Neural crest cell (in vitro differentiated cells): ENCODE results near the gene RUNX1. TPM values are rescaled to one million over a fixed set of nuclear protein-coding genes. Genes with fewer than 3 reads are reported as not detected.

Experiments
- DNase-seq: peaks from one replicate; pipeline ENCODE4 v3.0.0; 2021; ENCODE audit warnings: low read depth, mixed read lengths, low spot score
- H3K27ac Mint-ChIP-seq: one replicate; pipeline ENCODE4 v1.8.0; 2021; ENCODE audit warnings: mild to moderate bottlenecking, mixed read lengths; ENCODE audit not compliant: unreplicated experiment
- H3K27me3 Mint-ChIP-seq: 2 replicates; pipeline ENCODE4 v1.8.0; 2021; ENCODE audit warnings: low read depth, mild to moderate bottlenecking, mixed read lengths
- H3K36me3 Mint-ChIP-seq: 2 replicates; pipeline ENCODE4 v1.8.0; 2021; ENCODE audit warnings: low read depth, mild to moderate bottlenecking, mixed read lengths
- H3K4me1 Mint-ChIP-seq: 2 replicates; pipeline ENCODE4 v1.8.0; 2021; ENCODE audit warnings: mixed read lengths
- H3K4me3 Mint-ChIP-seq: one replicate; pipeline ENCODE4 v1.8.0; 2021; ENCODE audit warnings: mild to moderate bottlenecking, mixed read lengths
- H3K9me3 Mint-ChIP-seq: 2 replicates; pipeline ENCODE4 v1.8.0; 2021; ENCODE audit warnings: mixed read lengths
- total RNA-seq: library from RNA; stranded (reverse); gene quantifications from 2 replicates; pipeline ENCODE4 v1.2.1, GENCODE V29; 2021
- TF ChIP-seq, protein P1 (sequence below): fragments of 200-600 bp; sonication (generic); conservative IDR thresholded peaks from 2 replicates; pipeline ENCODE4 v1.5.0; 2021; ENCODE audit warnings: antibody characterized with exemption, mild to moderate bottlenecking

The RUNX1 gene
- total RNA-seq, 1 donor from 2014 or later, result 0.63 TPM

DNA sequence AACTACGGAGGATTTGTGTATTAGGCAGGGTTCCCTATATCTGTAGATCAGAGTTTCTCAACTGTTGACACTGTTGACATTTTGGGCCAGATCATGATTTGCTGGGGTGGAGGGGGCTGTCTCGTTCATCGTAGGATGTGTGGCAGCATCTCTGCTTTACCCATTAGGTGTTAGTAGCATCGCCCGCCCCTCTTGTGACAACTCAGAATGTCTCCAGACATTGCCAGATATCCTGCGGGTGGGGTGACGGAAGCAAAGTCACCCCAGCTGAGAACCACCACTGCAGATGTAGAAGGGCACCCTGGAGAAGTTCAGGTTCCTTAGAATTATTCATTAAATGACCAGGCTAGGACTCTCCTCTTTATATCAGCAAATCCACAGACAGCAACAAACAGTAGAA, 254.4 kb downstream of the RUNX1 start:
- Mint-ChIP-seq H3K4me1 (peaks cover 4% of the 10 kb centered on the region), H3K9me3 (no peaks in the 10 kb centered on the region), H3K27ac (no peak overlapping the region), H3K36me3 (no peaks in the 10 kb centered on the region), H3K4me3 (no peak overlapping the region), H3K27me3 (peaks cover 2% of the 10 kb centered on the region)
- TF ChIP-seq, protein P1, sequence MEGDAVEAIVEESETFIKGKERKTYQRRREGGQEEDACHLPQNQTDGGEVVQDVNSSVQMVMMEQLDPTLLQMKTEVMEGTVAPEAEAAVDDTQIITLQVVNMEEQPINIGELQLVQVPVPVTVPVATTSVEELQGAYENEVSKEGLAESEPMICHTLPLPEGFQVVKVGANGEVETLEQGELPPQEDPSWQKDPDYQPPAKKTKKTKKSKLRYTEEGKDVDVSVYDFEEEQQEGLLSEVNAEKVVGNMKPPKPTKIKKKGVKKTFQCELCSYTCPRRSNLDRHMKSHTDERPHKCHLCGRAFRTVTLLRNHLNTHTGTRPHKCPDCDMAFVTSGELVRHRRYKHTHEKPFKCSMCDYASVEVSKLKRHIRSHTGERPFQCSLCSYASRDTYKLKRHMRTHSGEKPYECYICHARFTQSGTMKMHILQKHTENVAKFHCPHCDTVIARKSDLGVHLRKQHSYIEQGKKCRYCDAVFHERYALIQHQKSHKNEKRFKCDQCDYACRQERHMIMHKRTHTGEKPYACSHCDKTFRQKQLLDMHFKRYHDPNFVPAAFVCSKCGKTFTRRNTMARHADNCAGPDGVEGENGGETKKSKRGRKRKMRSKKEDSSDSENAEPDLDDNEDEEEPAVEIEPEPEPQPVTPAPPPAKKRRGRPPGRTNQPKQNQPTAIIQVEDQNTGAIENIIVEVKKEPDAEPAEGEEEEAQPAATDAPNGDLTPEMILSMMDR, result no peak
- DNase-seq, result no peak

DNA sequence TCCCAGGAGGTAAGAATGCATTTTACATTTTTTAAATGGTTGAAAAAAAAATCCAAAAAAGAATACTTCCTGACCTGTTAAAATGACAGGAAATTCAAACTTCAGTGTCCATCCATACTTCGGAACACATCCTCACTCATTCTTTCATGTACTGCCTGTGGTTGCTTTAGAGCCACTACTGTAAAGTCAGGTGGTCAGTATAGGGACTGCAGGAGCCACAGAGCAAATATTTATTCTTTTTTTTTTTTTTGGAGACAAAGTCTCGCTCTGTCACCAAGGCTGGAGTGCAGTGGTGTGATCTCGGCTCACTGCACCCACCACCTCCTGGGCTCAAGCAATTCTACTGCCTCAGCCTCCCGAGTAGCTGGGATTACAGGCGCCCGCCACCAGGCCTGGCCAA, 255.6 kb downstream of the RUNX1 start:
- Mint-ChIP-seq H3K4me1 (peaks cover 4% of the 10 kb centered on the region), H3K9me3 (no peaks in the 10 kb centered on the region), H3K36me3 (no peaks in the 10 kb centered on the region)

DNA sequence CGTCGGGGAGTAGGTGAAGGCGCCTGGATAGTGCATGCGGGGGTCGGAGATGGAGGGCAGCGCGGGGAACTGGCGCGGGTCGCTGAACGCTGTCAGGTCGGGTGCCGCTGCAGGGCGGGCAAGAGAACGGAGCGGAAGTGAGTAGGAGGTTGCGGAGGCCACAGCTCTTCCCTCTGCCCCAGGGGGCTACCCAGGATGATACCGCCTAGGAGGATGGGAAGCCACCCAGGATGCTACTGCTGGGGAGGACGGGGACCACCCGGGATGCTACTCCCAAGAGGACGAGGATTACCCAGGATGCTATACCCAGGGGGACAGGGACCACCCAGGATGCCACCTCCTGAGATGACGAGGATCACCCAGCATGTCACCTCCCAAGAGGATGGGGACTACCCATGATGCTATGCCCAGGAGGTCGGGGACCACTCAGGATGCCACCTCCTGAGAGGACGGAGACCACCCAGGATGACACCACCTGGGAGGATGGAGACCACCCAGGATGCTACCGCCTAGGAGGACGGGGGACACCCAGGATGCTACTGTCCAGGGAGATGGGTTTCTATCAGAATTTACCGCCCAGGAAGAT, 256.5 kb downstream of the RUNX1 start:
- H3K4me1 Mint-ChIP-seq, result peaks cover 4% of the 10 kb centered on the region

More for the DNA sequence above, 255.6 kb downstream of the RUNX1 start:
- TF ChIP-seq, protein P1, result no peak
- DNase-seq, result no peak
- Mint-ChIP-seq H3K27me3 (peaks cover 2% of the 10 kb centered on the region), H3K4me3 (no peak overlapping the region), H3K27ac (no peak overlapping the region)

DNA sequence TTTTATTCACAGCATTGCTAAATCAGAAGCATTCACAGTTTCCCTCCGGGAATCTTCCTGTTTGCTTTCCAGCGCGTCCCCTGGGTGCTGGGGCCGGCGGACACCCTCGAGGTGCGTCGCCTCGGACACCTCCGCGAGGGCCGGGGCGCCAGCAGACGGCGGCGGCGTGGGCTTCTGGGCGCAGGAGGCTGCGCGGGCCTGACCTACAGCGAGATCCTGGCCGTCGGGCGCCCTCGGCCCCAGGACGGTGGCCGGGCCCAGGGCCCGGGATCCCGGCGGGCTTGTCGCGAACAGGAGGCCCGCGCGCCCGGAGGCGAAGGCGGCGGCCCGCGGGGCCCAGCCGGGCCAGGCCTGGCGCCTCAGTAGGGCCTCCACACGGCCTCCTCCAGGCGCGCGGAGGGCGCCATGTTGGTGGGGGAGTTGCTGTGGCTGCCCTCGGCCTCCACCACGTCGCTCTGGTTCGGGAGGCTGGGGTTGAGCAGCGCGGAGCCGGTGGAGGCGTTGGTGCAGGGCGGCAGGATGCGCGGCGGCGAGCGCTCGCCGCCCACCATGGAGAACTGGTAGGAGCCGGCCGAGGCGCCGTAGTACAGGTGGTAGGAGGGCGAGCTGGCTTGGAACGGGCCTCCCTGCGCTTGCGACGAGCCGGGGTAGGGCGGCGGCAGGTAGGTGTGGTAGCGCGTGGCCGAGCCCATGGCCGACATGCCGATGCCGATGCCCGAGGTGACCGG, 257.2 kb downstream of the RUNX1 start:
- Mint-ChIP-seq H3K27me3 (peaks cover 2% of the 10 kb centered on the region), H3K4me3 (no peak overlapping the region), H3K9me3 (no peaks in the 10 kb centered on the region), H3K36me3 (no peaks in the 10 kb centered on the region), H3K4me1 (peaks cover 4% of the 10 kb centered on the region), H3K27ac (no peak overlapping the region)
- DNase-seq, result no peak
- TF ChIP-seq, protein P1, result no peak

More for the DNA sequence above, 256.5 kb downstream of the RUNX1 start:
- TF ChIP-seq, protein P1, result no peak
- no peak overlapping the region for H3K27ac Mint-ChIP-seq
- peaks cover 2% of the 10 kb centered on the region for H3K27me3 Mint-ChIP-seq
- no peaks in the 10 kb centered on the region for H3K9me3 Mint-ChIP-seq
- DNase-seq, result no peak
- H3K4me3 Mint-ChIP-seq, result no peak overlapping the region
- no peaks in the 10 kb centered on the region for H3K36me3 Mint-ChIP-seq

DNA sequence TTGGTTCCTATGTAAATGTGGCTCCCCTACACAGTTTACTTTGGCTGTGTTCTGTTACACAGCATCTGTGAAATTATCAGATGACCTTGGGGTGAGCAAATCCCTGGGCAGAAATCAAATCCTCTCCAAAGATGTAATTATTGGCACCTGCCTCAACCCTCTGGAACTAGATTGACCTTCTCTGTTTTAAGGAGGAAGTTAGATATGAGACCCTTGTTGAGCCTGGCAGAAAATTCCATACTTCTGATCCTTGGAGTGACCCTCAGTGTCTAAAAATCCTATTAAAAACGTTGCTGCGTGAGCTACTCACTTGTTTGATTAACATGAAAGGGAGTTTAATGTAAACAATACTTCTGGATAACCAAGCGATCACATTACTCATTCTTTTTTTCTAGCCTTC, 258.3 kb downstream of the RUNX1 start:
- no peak overlapping the region for H3K4me3 Mint-ChIP-seq

More for the DNA sequence above, 258.3 kb downstream of the RUNX1 start:
- Mint-ChIP-seq H3K36me3 (no peaks in the 10 kb centered on the region), H3K4me1 (peaks cover 4% of the 10 kb centered on the region), H3K27me3 (peaks cover 2% of the 10 kb centered on the region), H3K9me3 (no peaks in the 10 kb centered on the region), H3K27ac (no peak overlapping the region)
- TF ChIP-seq, protein P1, result no peak
- no peak for DNase-seq
